Stimulated activated CD8-positive, alpha-beta memory T cell treated with anti-CD3 and anti-CD28 coated beads, Interleukin-7, amount 100 ng/mL, for 4 hours (primary cell): ENCODE measurements around the gene ZC3H4.

Source experiments
- DNase-seq, 2 donors: peaks; one replicate each; pipeline ENCODE4 v3.0.0-alpha.2; 2020; ENCODE audit warnings: low read depth in 2 of 2

ZC3H4 gene

GRCh38 chr19:47133021-47133471 lies 19.5 kb upstream of the ZC3H4 start:
- no peak for DNase-seq

GRCh38 chr19:47132194-47132852 lies 18.7 kb upstream of the ZC3H4 start:
- no peak for DNase-seq

GRCh38 chr19:47130589-47131227 lies 17.1 kb upstream of the ZC3H4 start, which contains the start of gene SAE1:
Gene SAE1 (plus strand): TSS chr19:47130835. CDS start chr19:47130931, 96 bp downstream.
- peak; percentile 76 to 88 for DNase-seq

GRCh38 chr19:47130120-47130588 lies 16.6 kb upstream of the ZC3H4 start:
- DNase-seq = no peak

- DNase-seq = no peak
These were observed 16.0 kb upstream of the ZC3H4 start for GRCh38 chr19:47129579-47129978.

GRCh38 chr19:47125669-47125938 lies 12.0 kb upstream of the ZC3H4 start:
- no peak for DNase-seq

- DNase-seq = no peak
These were observed 11.5 kb upstream of the ZC3H4 start for GRCh38 chr19:47124937-47125668.

GRCh38 chr19:47123406-47123805 lies 9.8 kb upstream of the ZC3H4 start:
- DNase-seq = no peak

GRCh38 chr19:47122359-47123335 lies 9.1 kb upstream of the ZC3H4 start:
- no peak for DNase-seq

- DNase-seq = no peak
These were observed 7.0 kb upstream of the ZC3H4 start for GRCh38 chr19:47120470-47121067.

- no peak for DNase-seq
These were observed 475 bp upstream of the ZC3H4 start for GRCh38 chr19:47113850-47114651.

GRCh38 chr19:47112166-47112996 lies 1.2 kb downstream of the ZC3H4 start:
- peak; percentile 83 to 92 for DNase-seq

GRCh38 chr19:47111682-47112165 lies 1.9 kb downstream of the ZC3H4 start:
- no peak for DNase-seq

- peak; percentile 18 to 32 for DNase-seq
These were observed 2.5 kb downstream of the ZC3H4 start for GRCh38 chr19:47111006-47111621.

GRCh38 chr19:47110521-47111005 lies 3.0 kb downstream of the ZC3H4 start:
- DNase-seq = peak; percentile 54 to 56

- peak; percentile 30 to 32 for DNase-seq
These were observed 3.8 kb downstream of the ZC3H4 start for GRCh38 chr19:47109541-47110375.

GRCh38 chr19:47109177-47109540 lies 4.4 kb downstream of the ZC3H4 start:
- no peak for DNase-seq
